Measurements from ENCODE around the gene MYT1.

DNA sequence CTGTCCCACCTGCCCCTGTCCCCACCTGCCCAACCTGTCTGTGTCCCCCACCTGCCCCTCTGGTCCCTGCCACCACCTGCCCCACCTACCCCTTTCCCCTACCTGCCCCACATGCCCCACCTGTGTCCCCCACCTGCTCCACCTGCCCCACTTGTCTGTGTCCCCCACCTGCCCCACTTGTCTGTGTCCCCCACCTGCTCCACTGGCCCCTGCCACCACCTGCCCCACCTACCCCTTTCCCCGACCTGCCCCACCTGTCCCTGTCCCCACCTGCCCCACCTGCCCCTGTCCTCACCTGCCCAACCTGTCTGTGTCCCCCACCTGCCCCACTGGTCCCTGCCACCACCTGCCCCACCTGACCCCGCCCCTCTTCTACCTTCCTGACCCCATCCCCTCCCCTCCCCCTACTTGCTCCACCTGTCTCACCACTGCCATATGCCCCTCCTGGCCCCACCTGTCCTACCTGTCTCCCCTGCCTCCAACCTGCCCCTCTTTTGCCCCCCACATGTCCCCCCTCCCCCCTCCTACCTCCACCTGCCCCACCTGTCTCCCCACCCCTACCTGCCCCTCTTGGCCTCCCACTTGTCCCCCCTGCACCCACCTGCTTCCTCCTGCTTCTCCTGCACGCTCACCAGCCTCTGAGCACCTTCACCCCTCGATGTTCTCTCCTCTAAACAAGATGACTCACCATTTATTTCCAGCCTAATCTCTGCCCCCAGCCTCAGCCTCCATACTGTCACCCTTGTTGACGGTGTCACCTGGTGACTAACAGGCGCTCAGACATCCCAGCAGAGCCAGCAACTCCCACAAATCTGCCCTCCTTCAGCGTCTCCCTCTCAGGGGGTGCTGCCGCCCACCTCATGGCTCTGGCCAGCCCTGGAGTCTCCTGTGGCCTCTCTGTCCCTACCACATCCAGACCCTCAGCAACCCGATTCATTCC lies 5.6 kb upstream of the MYT1 start:
- TF ChIP-seq SUZ12 (IDR thresholded peaks at IDR 0.05), result no peak
- TF ChIP-seq FOXK2 (IDR thresholded peaks at IDR 0.05), result no peak

Measured in HEK293T (cell line).